Measurements from ENCODE around the gene PARP12.

DNA sequence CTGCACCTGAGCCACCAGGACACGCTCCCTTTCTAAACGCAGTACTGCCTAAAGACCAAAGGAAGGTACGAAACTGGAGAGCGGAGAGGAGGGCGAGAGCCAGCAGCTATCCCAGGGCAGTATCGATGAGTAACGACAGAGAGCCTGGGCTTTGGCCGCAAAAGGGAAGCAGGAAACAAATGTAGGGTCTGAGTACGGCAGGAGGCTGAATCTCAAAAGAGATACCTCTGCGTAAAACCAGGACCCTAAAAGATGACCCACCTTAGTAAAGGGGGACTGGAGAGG lies 20.4 kb downstream of the PARP12 start:
- no peak for TF ChIP-seq CTCF (IDR thresholded peaks at IDR 0.05; ENCODE audit: insufficient read depth, low read depth, low read length)
- TF ChIP-seq EZH2 (IDR thresholded peaks at IDR 0.05; ENCODE audit: insufficient read depth, low read length), result no peak
